Measurements from ENCODE around the gene C1orf159.

Gene C1orf159

DNA sequence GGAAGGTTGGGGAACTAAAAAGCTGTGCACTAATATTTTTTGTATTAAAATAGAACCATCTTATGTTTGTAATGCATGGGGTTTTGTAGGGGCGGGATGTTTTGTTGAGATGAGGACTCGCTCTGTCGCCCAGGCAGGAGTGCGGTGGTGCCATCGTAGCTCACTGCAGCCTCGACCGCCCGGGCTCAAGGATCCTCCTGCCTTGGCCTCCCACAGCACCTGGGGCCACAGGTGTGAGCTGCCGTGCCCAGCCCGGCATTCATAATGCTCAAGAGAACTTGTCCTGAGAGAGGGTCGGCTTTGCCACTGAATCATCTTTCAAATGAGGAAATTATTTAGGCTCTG is 3.0 kb upstream of the C1orf159 start:
- no peak overlapping the region for H2AFZ ChIP-seq (ENCODE audit: low read depth, low read length)
- no peaks in the 10 kb centered on the region for H3K9me3 ChIP-seq (ENCODE audit: insufficient read depth, low read length, severe bottlenecking)
- ATAC-seq (ENCODE audit: insufficient read depth, low read depth) (no peak), DNase-seq (no peak)
- no peak overlapping the region for H3K9ac ChIP-seq (ENCODE audit: low read depth, low read length)
- H4K20me1 ChIP-seq (ENCODE audit: insufficient read depth, low read length), result peaks cover 8% of the 10 kb centered on the region
- H3K27ac ChIP-seq (ENCODE audit: low read length), result no peak overlapping the region
- TF ChIP-seq EZH2 (IDR thresholded peaks at IDR 0.05; ENCODE audit: borderline replicate concordance, low read depth, low read length, severe bottlenecking) (no peak), CTCF (IDR thresholded peaks at IDR 0.05; ENCODE audit: borderline replicate concordance, extremely low read depth, low read length, poor library complexity, severe bottlenecking) (no peak)
- peaks cover 24% of the 10 kb centered on the region for H3K4me1 ChIP-seq (ENCODE audit: insufficient read depth, low read length)
- H3K4me2 ChIP-seq (ENCODE audit: insufficient read depth, low read length), result no peak overlapping the region
- H3K36me3 ChIP-seq (ENCODE audit: insufficient read depth, low read length), result no peaks in the 10 kb centered on the region
- H3K79me2 ChIP-seq (ENCODE audit: insufficient read depth, low read length), result peaks cover 16% of the 10 kb centered on the region
- H3K27me3 ChIP-seq (ENCODE audit: insufficient read depth, low read length, poor library complexity), result no peaks in the 10 kb centered on the region
- no peak overlapping the region for H3K4me3 ChIP-seq (ENCODE audit: low read depth in 1 of 2, low read length in 2 of 2)

DNA sequence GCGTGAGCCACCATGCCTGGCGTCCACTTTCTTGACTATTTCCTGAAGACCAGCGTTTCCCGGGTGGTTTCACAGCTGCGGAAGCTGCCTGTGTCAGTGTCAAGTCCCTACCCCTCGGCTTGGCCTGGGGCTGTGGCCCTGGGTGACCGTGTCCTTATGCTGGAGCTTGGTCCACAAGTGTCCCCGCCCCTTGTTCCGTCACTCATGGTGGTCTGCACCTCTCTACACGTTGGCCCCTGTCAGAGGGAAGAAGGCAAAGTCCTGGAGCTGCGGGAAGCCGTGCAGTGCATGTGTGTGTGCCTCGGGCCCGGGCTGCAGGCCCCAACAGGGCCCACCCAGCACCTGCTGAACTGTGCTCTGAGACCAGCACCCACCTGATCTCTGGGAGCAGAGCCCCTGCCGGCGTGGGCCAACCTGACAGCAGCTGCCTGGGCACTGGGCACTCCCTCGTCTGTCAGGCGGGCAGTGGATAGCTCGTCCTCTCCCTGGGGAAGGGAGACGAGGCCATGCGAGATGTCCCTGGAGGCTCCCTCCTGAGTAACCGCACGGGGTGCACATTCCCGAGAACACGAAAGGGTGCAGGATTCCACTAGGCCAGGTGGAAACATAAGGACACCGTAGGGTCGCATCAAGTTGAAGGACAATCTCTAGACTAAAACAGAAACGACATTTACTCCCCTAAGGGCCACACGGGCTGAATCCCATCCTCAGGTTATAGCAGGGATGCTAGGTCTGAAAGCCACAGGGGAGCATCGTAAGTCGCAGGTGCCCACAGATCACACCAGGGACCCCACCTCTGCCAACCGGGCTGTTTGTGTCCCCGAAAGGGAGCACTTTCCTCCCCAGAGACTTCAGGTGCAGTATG is 2.4 kb upstream of the C1orf159 start:
- no peak overlapping the region for H3K4me2 ChIP-seq (ENCODE audit: insufficient read depth, low read length)
- H3K4me1 ChIP-seq (ENCODE audit: insufficient read depth, low read length), result peaks cover 24% of the 10 kb centered on the region
- peaks cover 2% of the 10 kb centered on the region for H4K20me1 ChIP-seq (ENCODE audit: insufficient read depth, low read length)
- H3K4me3 ChIP-seq (ENCODE audit: low read depth in 1 of 2, low read length in 2 of 2), result no peak overlapping the region
- H3K79me2 ChIP-seq (ENCODE audit: insufficient read depth, low read length), result peaks cover 20% of the 10 kb centered on the region
- no peak overlapping the region for H3K27ac ChIP-seq (ENCODE audit: low read length)
- no peak for DNase-seq
- H3K36me3 ChIP-seq (ENCODE audit: insufficient read depth, low read length), result peaks cover 5% of the 10 kb centered on the region
- H3K27me3 ChIP-seq (ENCODE audit: insufficient read depth, low read length, poor library complexity), result no peaks in the 10 kb centered on the region
- no peak overlapping the region for H3K9ac ChIP-seq (ENCODE audit: low read depth, low read length)
- no peak overlapping the region for H2AFZ ChIP-seq (ENCODE audit: low read depth, low read length)
- peaks cover 4% of the 10 kb centered on the region for H3K9me3 ChIP-seq (ENCODE audit: insufficient read depth, low read length, severe bottlenecking)
- TF ChIP-seq CTCF (IDR thresholded peaks at IDR 0.05; ENCODE audit: borderline replicate concordance, extremely low read depth, low read length, poor library complexity, severe bottlenecking), result no peak
- no peak for ATAC-seq (ENCODE audit: insufficient read depth, low read depth)

- DNase-seq (no peak), ATAC-seq (ENCODE audit: insufficient read depth, low read depth) (no peak)
- peaks cover 26% of the 10 kb centered on the region for H3K79me2 ChIP-seq (ENCODE audit: insufficient read depth, low read length)
- no peak overlapping the region for H2AFZ ChIP-seq (ENCODE audit: low read depth, low read length)
- H3K4me2 ChIP-seq (ENCODE audit: insufficient read depth, low read length), result no peak overlapping the region
- no peak overlapping the region for H3K27ac ChIP-seq (ENCODE audit: low read length)
- no peak overlapping the region for H3K9ac ChIP-seq (ENCODE audit: low read depth, low read length)
- peaks cover 23% of the 10 kb centered on the region for H3K4me1 ChIP-seq (ENCODE audit: insufficient read depth, low read length)
- TF ChIP-seq CTCF (IDR thresholded peaks at IDR 0.05; ENCODE audit: borderline replicate concordance, extremely low read depth, low read length, poor library complexity, severe bottlenecking) (no peak), EZH2 (IDR thresholded peaks at IDR 0.05; ENCODE audit: borderline replicate concordance, low read depth, low read length, severe bottlenecking) (no peak)
- no peaks in the 10 kb centered on the region for H3K27me3 ChIP-seq (ENCODE audit: insufficient read depth, low read length, poor library complexity)
- peaks cover 8% of the 10 kb centered on the region for H3K36me3 ChIP-seq (ENCODE audit: insufficient read depth, low read length)
- no peak overlapping the region for H3K4me3 ChIP-seq (ENCODE audit: low read depth in 1 of 2, low read length in 2 of 2)
- H3K9me3 ChIP-seq (ENCODE audit: insufficient read depth, low read length, severe bottlenecking), result peaks cover 6% of the 10 kb centered on the region
- H4K20me1 ChIP-seq (ENCODE audit: insufficient read depth, low read length), result 0 out of 2 replicates have a peak, but pooled peaks cover under 1% of the 10 kb centered on the region
Measured at GRCh38 chr1:1117469-1117831, 1.6 kb upstream of the C1orf159 start.

Data from DND-41 (cell line).